Activated CD4-positive, alpha-beta T cell treated with anti-CD3 and anti-CD28 coated beads, Interleukin-2, amount 50 U/mL, for 1 hour (primary cell): ENCODE results near the gene DRGX.

ENCODE experiments used
- DNase-seq: peaks from one replicate; pipeline ENCODE4 v3.0.0-alpha.2; 2020

DRGX gene

GRCh38 chr10:49381111-49381900 lies 14.6 kb downstream of the DRGX start:
- no peak for DNase-seq

- DNase-seq: no peak
Measured at GRCh38 chr10:49379596-49380410, 16.1 kb downstream of the DRGX start.

- no peak for DNase-seq
Measured at GRCh38 chr10:49377256-49377655, 18.6 kb downstream of the DRGX start.

- no peak for DNase-seq
Measured at GRCh38 chr10:49375611-49376010, 20.3 kb downstream of the DRGX start.

- DNase-seq: no peak
Measured at GRCh38 chr10:49374740-49375139, 21.1 kb downstream of the DRGX start.

- no peak for DNase-seq
Measured at GRCh38 chr10:49373361-49373760, 22.5 kb downstream of the DRGX start.

GRCh38 chr10:49371967-49372366 lies 23.9 kb downstream of the DRGX start:
- no peak for DNase-seq

GRCh38 chr10:49370326-49371100 lies 25.4 kb downstream of the DRGX start:
- no peak for DNase-seq

- no peak for DNase-seq
Measured at GRCh38 chr10:49369216-49370162, 26.4 kb downstream of the DRGX start.

- DNase-seq: no peak
Measured at GRCh38 chr10:49368256-49368655, 27.6 kb downstream of the DRGX start.

- DNase-seq: no peak
Measured at GRCh38 chr10:49367600-49367999, 28.3 kb downstream of the DRGX start.

GRCh38 chr10:49366460-49366859 lies 29.4 kb downstream of the DRGX start:
- DNase-seq: no peak

- no peak for DNase-seq
Measured at GRCh38 chr10:49365675-49366415, 30.0 kb downstream of the DRGX start.

GRCh38 chr10:49365275-49365674 lies 30.6 kb downstream of the DRGX start:
- no peak for DNase-seq

- DNase-seq: no peak
Measured at GRCh38 chr10:49364747-49365146, 31.1 kb downstream of the DRGX start.

- no peak for DNase-seq
Measured at GRCh38 chr10:49364051-49364450, 31.8 kb downstream of the DRGX start.

GRCh38 chr10:49363309-49364031 lies 32.4 kb downstream of the DRGX start:
- DNase-seq: no peak

- DNase-seq: no peak
Measured at GRCh38 chr10:49362596-49363260, 33.2 kb downstream of the DRGX start.

- no peak for DNase-seq
Measured at GRCh38 chr10:49361735-49362568, 33.9 kb downstream of the DRGX start.
